ENCODE measurements around the gene TRDMT1.

Gene TRDMT1

GRCh38 chr10:17209302-17209701 is 7.8 kb upstream of the TRDMT1 start:
- no peak for DNase-seq

- DNase-seq: no peak
Observed at GRCh38 chr10:17208476-17208875, 7.0 kb upstream of the TRDMT1 start.

DNA sequence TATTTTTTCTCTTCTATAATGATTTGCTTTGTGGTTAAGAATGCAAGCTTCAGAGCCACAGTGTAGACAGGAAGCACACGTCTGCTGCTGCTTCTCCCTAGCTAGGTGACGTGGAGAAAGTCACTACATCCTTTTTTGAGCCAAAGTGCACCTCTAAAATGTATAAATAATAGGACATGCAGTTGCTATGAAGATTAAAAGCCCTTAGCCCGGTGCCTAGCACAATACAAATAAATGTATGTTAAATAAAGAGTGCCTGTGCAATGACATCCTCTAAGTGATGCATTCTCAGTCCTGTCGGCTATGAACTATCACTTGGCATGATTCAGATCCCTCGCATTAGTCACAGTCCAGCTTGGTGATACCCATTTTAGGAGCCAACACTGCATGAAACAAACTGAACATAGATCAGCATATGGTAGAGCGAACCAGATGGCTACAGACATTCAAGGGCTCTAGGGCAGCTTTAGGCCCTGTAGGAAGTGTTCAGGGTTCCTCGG is 4.8 kb upstream of the TRDMT1 start:
- DNase-seq: peak; percentile 33

DNA sequence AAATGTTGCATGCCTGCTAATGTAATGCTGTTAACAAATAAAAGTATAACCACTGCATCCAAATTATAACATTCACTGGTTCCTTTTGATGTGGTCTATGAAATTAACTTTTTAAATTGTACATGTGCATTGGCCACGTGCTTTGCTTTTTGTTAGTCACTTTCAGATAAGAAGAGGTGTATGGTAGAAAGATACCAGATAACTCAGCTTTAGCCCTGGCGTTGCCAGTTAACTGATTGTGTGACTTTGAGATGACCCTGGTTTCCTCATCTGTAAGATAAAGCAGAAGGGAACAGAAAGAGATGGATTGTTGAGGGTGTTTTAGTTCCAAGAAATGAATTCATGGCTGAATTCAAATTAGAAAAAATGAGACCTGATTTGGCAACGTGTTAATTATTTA is 1.9 kb upstream of the TRDMT1 start:
- DNase-seq: no peak

- no peak for DNase-seq
Observed at GRCh38 chr10:17202999-17203398, 1.5 kb upstream of the TRDMT1 start.

GRCh38 chr10:17202506-17202905 is 1.0 kb upstream of the TRDMT1 start:
- DNase-seq: no peak

DNA sequence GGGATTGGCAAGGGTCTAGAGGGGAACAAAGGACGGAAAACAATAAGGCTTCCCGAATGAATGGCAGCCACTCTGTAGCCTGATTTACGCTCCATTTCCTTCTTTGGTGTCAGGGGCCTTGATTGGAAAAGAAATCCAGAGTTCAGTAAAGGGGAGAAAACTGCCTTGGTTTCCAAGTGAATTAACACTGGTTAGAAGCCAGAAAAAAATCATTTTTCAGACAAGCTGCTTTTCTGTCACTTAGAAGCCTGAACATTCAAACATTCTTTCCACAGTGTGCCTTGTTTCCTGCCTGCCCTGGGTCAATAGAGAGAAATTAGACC is 283 bp upstream of the TRDMT1 start:
- DNase-seq: no peak

GRCh38 chr10:17200001-17200911 is 1.2 kb downstream of the TRDMT1 start:
- DNase-seq: no peak

DNA sequence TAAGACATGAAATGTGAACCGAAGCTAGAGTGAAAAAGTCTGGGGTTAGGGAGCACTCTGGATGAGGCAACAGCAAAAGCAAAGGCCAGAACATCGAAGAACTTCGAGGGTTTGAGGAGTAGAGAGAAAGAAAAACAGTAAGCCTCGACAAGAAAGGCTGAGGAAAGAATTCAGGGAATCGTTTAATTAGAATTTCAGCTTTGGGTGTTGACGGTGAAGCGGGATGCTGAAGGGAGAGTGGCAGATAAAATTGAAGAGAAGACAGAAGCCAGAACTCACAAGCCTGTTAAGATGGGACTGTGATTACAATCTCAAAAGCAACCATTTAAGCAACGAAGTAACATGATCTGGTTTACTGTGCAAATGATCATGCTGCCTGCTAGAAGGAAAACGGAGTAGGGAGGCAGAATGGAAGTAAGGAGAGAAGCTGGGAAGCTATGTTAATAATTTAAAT is 2.1 kb downstream of the TRDMT1 start:
- no peak for DNase-seq

- no peak for DNase-seq
Observed at GRCh38 chr10:17196573-17196972, 4.9 kb downstream of the TRDMT1 start.

DNA sequence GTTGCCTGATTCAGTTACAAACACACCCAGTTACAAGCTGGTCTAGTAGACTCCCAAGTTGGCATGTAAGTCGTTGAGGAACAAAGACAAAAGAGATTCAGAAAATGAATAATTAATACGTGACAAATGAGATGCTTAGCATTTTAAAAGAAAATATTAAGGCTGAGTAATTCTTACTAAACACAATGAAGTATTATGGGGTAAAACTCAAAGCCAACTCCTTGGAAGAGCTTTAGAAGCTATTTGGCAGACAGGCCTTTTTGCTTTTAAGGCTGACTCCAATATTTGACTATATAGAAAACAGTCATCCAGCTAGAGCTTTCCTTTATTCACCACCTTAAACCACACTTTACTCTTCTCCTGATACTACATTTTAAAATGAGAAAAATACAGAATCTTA is 5.4 kb downstream of the TRDMT1 start:
- no peak for DNase-seq

DNA sequence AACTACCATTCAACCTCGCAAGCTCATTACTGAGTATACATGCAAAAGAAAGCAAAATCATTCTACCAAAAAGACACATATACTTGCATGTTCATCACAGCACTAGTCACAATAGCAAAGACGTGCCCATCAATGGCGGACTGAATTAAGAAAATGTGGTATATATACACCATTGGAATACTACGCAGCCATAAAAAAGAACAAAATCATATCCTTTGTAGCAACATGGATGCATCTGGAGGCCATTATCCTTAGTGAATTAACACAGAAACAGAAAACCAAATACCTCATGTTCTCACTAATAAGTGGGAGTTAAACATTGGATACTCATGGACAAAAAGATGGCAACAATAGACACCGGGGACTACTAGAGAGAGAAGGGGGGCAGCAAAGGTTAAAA is 6.4 kb downstream of the TRDMT1 start:
- DNase-seq: no peak

- DNase-seq: no peak
Observed at GRCh38 chr10:17190602-17191001, 10.9 kb downstream of the TRDMT1 start.

DNA sequence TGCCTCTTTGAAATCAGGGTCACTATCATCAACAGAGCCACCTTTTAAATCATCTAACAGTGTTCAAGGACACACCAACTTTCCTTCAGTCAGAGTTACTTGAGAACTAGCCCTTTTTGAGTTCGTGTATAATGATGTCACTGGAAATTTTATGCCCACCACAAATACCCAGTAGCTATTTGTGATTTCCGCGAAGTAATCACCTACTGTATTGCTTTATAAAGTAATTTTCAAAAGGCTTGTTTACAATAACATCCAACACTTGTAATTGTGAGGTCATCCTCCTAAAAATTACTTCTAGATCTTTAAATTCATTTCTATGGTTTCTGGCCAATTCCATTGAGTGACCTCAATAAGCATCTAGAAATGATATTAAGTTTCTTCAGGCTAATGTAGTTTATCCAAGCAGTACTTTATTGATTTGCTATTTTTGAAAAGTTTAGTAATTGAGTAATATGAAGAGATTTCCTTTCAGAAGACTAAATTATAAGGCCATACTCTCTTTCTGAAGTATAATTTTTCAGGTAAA is 12.8 kb downstream of the TRDMT1 start:
- DNase-seq: no peak

- no peak for DNase-seq
Observed at GRCh38 chr10:17185873-17186272, 15.6 kb downstream of the TRDMT1 start.

DNA sequence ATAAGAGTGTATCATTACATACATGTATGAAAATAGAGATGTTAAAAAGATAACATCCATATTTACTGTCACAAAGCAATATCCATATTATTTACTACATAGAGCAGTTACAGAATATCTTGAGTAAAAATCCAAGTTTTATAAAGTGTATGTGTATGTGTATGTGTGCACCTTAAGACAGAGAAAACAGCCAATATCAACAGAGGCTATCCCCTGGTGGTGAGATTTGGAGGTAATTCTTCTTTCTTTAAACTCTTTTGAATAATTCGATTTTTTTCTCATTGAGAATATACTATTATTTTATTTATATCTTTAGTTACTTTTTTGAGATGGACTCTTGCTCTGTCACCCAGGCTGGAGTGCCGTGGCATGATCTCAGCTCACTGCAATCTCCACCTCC is 18.4 kb downstream of the TRDMT1 start:
- no peak for DNase-seq

GRCh38 chr10:17181751-17182150 is 19.7 kb downstream of the TRDMT1 start:
- no peak for DNase-seq

DNA sequence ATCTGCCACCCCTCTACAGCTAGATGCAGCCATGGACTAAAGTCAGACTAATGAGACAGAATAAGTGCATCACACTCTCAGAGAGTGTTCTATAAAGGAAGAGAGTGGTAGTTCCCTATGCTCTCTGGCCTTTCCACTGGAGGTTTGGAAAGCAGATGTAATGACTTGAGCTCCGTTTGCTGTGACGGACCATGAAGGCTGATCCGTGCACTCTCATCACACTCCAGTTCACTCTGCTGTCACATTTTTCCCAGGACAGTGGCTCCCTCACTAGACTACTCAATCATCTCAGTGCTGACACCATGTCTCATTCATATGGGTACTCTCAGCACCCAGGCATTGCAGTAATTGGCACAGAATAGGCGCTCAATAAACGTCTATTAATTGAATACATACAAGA is 20.4 kb downstream of the TRDMT1 start:
- DNase-seq: no peak

GRCh38 chr10:17179002-17179401 is 22.5 kb downstream of the TRDMT1 start:
- DNase-seq: no peak

- no peak for DNase-seq
Observed at GRCh38 chr10:17178006-17178405, 23.5 kb downstream of the TRDMT1 start.

GRCh38 chr10:17177014-17177413 is 24.5 kb downstream of the TRDMT1 start:
- DNase-seq: no peak

- no peak for DNase-seq
Observed at GRCh38 chr10:17176091-17176490, 25.4 kb downstream of the TRDMT1 start.

GRCh38 chr10:17175551-17175950 is 25.9 kb downstream of the TRDMT1 start:
- peak; percentile 9 for DNase-seq

- no peak for DNase-seq
Observed at GRCh38 chr10:17174626-17175025, 26.8 kb downstream of the TRDMT1 start.
